AG08396 (cell line): ENCODE measurements around the gene YTHDF2.

Experiments used
- DNase-seq: peaks from one replicate; pipeline ENCODE4 v3.0.0; 2012; ENCODE audit warnings: low spot score, mixed read lengths

Gene YTHDF2

DNA sequence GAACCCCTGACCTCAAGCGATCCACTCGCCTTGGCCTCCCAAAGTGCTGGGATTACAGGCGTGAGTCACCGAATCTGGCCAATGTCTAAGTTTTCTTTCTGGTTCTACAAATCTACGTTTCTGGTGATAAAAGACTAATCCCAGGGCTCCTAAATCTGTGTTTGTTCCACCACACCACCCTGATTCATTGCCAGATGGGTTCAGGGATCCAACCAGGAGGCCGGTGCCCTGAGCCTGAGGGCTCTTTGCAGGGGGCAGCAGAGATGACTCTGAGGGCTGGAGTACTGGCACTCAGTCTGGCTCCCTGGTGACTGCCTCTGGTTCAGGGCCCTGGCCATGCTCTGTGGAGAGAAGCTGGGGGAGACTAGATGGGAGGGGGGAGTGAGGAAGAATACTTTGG lies 64.7 kb downstream of the YTHDF2 start:
- DNase-seq, result no peak

- no peak for DNase-seq
These were observed 66.3 kb downstream of the YTHDF2 start for GRCh38 chr1:28803051-28803450.

DNA sequence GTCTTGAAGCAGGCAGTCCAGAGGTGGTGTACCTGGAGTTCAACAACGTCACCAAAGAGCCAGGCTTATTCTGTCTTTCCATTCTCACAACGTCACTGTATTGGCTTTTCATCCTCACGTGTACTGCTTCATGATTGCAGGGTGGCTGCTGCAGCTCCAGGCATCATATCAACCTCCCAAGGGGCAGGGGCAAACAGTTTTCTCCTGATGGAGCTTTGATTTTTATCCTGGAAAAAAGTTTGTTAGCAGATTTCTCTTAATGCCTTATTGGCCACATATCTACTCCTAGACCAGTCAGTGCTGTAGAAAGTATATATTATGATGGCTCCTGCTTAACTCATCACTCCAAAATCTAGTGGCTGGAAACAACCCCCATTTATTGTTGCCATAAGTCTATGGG lies 66.9 kb downstream of the YTHDF2 start:
- DNase-seq, result no peak

DNA sequence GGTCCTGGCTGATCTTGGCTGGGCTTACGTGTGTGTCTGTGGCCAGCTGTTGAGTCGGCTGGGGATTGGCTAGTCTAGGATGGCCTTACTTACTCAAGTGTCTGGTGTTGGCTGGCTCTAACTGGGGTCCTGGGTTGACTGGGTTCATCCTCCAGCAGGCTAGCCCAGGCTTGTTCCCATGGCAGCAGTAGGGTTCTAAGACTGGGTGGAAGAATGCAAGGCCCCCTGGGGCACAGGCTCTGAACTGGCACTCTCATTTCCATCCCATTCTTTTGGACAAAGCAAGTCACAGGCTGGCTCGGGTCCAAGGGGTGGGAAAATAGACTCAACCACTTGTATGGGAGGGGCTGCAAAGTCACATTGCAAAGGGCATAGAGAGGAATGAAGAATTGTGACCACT lies 67.3 kb downstream of the YTHDF2 start:
- DNase-seq, result no peak

DNA sequence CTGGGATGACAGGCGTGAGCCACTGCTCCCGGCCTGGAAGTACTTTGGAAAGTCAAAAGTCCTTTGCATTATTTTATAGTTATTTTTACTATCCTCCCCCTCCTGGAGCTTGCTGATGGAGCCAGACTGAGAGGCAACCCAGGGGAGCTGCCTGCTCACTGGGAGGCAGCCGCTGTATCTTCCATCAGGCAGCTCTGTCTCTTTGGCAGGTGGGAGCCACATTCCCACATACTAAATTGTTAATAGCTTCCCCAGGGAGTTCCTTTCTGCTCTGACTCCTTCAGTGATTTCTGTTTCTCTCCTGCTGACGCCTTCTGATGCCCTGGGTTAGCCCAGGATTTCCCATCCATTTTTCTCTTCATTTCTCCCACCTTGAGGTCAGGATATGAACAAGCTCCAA lies 70.3 kb downstream of the YTHDF2 start:
- DNase-seq, result no peak

- DNase-seq, result no peak
These were observed 71.2 kb downstream of the YTHDF2 start for GRCh38 chr1:28807986-28808385.

DNA sequence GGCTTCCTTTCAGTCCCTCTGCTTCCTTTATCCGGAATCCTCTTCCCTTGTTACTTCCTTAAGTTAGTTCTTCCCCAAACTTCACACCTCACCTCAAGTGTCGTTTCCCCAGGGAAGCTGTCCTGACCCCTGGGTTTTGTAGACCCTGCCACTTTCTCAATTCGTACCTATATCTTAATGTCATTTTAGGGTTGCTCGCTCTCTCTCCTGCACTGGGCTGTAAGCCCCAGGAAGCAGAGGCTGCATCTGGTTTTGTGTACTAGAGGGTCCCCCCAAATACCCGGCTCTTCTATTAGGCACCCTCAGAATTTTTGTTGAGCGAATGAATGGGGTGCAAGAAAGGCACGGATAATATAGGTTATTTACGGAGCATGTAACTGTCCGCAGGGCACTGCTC lies 74.6 kb downstream of the YTHDF2 start:
- no peak for DNase-seq

GRCh38 chr1:28811766-28812668 lies 75.3 kb downstream of the YTHDF2 start, which contains the start of gene OPRD1:
Gene OPRD1, plus strand, starts transcription at chr1:28812170. Its CDS starts 214 bp downstream, at chr1:28812384.
- no peak for DNase-seq

GRCh38 chr1:28812669-28813468 lies 76.1 kb downstream of the YTHDF2 start:
- DNase-seq, result no peak

- DNase-seq, result no peak
These were observed 77.3 kb downstream of the YTHDF2 start for GRCh38 chr1:28813931-28814465.

DNA sequence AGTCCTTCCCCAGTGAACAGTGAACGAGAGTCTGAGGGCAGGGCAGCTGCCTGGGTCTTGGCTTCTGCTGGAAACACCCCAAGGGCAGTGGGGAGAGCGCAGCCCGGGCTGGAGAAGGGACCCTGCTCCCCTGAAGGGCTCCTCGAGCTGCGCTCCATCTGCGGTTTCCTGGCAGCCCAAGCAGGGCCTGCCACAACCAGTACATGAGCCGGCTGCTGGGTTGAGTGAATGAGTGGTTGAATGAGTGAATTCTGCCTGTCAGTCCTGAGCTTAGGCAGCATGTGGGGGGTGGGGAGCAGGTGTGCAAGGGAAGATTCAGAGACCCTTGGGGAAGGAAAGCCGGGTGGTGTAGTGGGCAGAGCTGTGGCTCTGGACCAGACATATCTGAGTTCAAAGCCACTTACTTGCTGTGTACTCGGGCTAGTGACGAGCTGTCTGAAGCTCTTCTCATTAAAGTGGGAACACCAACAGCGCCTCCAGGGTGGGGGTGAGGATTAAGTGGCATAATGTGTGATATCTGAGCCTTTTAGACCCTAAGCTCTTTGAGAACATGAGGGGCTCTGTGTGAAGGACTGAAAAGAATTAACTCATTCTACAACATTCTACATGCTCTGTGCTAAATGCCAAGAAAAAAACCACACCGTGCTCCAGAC lies 78.9 kb downstream of the YTHDF2 start:
- DNase-seq, result no peak

DNA sequence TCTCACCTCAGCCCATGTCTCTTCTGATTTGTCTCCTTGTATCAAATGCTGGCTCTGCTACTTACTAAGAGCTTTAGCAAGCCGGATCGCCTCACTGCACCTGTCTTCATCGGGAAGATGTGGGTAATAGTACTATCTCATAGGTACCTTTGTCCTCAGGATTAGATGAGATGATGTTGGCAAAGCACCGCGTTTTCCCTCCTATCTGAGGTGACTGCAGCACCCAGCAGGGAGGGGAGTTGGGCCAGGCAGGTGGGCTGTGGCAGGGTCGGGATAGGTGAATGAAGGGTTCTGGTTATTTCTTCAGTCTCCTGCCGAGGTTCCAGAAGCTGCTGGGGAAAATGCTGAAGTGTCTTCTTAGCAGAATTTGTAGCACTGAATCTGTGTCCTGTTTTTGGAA lies 80.4 kb downstream of the YTHDF2 start:
- no peak for DNase-seq

GRCh38 chr1:28819020-28819419 lies 82.3 kb downstream of the YTHDF2 start:
- DNase-seq, result no peak
